Breast epithelium (tissue), 3 donors: ENCODE data around the gene NKX6-2.

Experiments
- POLR2A ChIP-seq: fragments of 450-650 bp; IDR thresholded peaks from one replicate; pipeline ENCODE4 v1.6.1; 2016; ENCODE audit warnings: antibody characterized with exemption, mild to moderate bottlenecking, moderate library complexity
- TF ChIP-seq, protein P1 (sequence below), 3 donors: fragments of 450-650 bp; IDR thresholded peaks; one replicate each; pipeline ENCODE4 v1.5.1; 2016 to 2017; ENCODE audit warnings: antibody characterized with exemption in 3 of 3, mild to moderate bottlenecking in 3 of 3, moderate library complexity in 3 of 3

DNA sequence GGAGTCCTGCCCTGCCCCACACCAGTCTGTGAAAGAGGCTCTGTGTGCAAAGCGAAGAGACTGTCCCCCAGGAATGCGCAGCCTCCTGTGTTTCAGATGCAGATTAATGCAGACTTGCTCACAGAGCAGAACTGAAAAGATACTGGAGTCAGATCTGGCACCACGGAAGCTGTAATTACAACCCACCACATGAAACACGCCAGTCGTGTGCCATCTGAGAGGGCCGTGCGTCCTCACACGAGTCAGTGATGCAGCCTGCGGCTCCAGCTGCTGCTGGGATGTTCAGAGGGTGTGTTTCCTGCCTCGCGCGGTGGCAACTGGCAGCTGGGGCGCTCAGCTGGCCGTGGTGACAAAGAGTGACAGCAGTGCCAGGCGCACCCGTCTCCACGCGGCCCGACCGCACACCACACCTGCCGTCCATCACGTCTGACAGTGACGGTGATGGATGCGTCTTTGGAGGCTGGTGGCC lies 50.0 kb downstream of the NKX6-2 start:
- TF ChIP-seq, protein P1, sequence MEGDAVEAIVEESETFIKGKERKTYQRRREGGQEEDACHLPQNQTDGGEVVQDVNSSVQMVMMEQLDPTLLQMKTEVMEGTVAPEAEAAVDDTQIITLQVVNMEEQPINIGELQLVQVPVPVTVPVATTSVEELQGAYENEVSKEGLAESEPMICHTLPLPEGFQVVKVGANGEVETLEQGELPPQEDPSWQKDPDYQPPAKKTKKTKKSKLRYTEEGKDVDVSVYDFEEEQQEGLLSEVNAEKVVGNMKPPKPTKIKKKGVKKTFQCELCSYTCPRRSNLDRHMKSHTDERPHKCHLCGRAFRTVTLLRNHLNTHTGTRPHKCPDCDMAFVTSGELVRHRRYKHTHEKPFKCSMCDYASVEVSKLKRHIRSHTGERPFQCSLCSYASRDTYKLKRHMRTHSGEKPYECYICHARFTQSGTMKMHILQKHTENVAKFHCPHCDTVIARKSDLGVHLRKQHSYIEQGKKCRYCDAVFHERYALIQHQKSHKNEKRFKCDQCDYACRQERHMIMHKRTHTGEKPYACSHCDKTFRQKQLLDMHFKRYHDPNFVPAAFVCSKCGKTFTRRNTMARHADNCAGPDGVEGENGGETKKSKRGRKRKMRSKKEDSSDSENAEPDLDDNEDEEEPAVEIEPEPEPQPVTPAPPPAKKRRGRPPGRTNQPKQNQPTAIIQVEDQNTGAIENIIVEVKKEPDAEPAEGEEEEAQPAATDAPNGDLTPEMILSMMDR (IDR thresholded peaks at IDR 0.05): no peak
- TF ChIP-seq POLR2A: no peak
